ENCODE measurements around the gene SCLT1. TPM values are rescaled to one million over a fixed set of nuclear protein-coding genes. Genes with fewer than 3 reads are reported as not detected.

Gene SCLT1
- total RNA-seq, 1 experiment from 2014 or later: 11.3 TPM

DNA sequence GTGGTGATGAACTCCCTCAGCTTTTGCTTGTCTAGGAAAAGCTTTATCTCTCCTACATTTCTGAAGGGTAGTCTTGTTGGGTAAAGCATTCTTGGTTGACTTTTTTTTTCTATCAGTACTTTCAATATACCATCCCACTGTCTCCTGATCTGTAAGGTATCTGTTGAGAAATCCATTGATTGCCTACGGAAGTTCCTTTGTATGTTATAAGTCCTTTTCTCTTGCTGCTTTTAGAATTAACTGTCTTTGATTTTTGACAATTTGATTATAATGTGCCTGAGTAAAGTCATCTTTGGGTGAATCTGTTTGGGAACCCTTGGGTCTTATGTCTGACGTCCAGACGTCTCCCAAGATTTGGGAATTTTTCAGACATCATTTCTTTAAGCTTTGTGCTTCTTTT lies 30.8 kb downstream of the SCLT1 start:
- no peak overlapping the region for H3K4me3 Mint-ChIP-seq
- no peaks in the 10 kb centered on the region for H3K79me1 ChIP-seq (ENCODE audit: insufficient read depth, low read depth, low read length, poor library complexity, severe bottlenecking)
- H3K27ac Mint-ChIP-seq: no peak overlapping the region
- H3K23me2 ChIP-seq (ENCODE audit: insufficient read length, low read depth, low read length, poor library complexity, severe bottlenecking): no peaks in the 10 kb centered on the region
- H2BK5ac ChIP-seq (ENCODE audit: insufficient read length, low read length): no peak overlapping the region
- no peak overlapping the region for H2AFZ ChIP-seq (ENCODE audit: low read length)
- H3K4me1 Mint-ChIP-seq: no peaks in the 10 kb centered on the region
- H3K4ac ChIP-seq (ENCODE audit: low read depth, low read length): no peak overlapping the region
- H2AK5ac ChIP-seq (ENCODE audit: insufficient read length, low read length): no peak overlapping the region
- WGBS (ENCODE audit: extremely low coverage, insufficient read length, low lambda C conversion rate): no CpG with 5 or more reads among the region's 3 CpGs
- no peak overlapping the region for H4K91ac ChIP-seq (ENCODE audit: insufficient read length, low read depth, low read length)
- no peak overlapping the region for H3K23ac ChIP-seq (ENCODE audit: insufficient read length, low read depth, low read length)
- DNase-seq: no peak
- H2BK12ac ChIP-seq (ENCODE audit: insufficient read length, low read depth, low read length): no peak overlapping the region
- H3K18ac ChIP-seq (ENCODE audit: insufficient read length, low read depth, low read length): no peak overlapping the region
- no peak overlapping the region for H3K14ac ChIP-seq (ENCODE audit: insufficient read depth, low read length)
- H3K27me3 Mint-ChIP-seq (ENCODE audit: low read depth): no peaks in the 10 kb centered on the region
- peaks cover 52 to 63% (median 58%) of the 10 kb centered on the region in 3 experiments for H3K36me3 Mint-ChIP-seq (ENCODE audit: insufficient read depth in 1 of 3, low read depth in 3 of 3)
- no peaks in the 10 kb centered on the region for H3K27me3 ChIP-seq (ENCODE audit: insufficient read depth, low read length)
- TF ChIP-seq CTCF (conservative IDR thresholded peaks at IDR 0.05): no peak
- no peak overlapping the region for H3K4me2 ChIP-seq (ENCODE audit: insufficient read depth, insufficient read length, low read length)
- no peak overlapping the region for H3K27ac ChIP-seq (ENCODE audit: insufficient read length, low read depth, low read length)
- peaks cover 59 to 63% of the 10 kb centered on the region in 2 experiments for H3K9me3 Mint-ChIP-seq
- H3K79me2 ChIP-seq (ENCODE audit: insufficient read depth, low read length): no peaks in the 10 kb centered on the region
- H3K9me3 ChIP-seq (ENCODE audit: control insufficient read depth, low read depth, low read length): peaks cover 6% of the 10 kb centered on the region
- no peak overlapping the region for H2BK120ac ChIP-seq (ENCODE audit: low read depth, low read length, poor library complexity, severe bottlenecking)
- H4K8ac ChIP-seq (replicated peaks; ENCODE audit: insufficient read length, low read depth, low read length): no peak overlapping the region
- H3K56ac ChIP-seq (ENCODE audit: insufficient read length, low read depth, low read length): no peak overlapping the region
- no peak overlapping the region for H3T11ph ChIP-seq (ENCODE audit: low read length)
- no peaks in the 10 kb centered on the region for H4K20me1 ChIP-seq (ENCODE audit: control insufficient read depth, insufficient read depth, insufficient read length)
- no peak overlapping the region for H3K9ac ChIP-seq (ENCODE audit: extremely low read depth, insufficient read length, low read length)
- H4K5ac ChIP-seq (ENCODE audit: insufficient read length, low read depth, low read length): no peak overlapping the region
- H3K4me1 ChIP-seq (ENCODE audit: insufficient read depth, low read length): no peaks in the 10 kb centered on the region
- no peak overlapping the region for H2BK15ac ChIP-seq (ENCODE audit: low read depth, low read length)
- no peak overlapping the region for H2BK20ac ChIP-seq (ENCODE audit: low read depth, low read length, poor library complexity, severe bottlenecking)
